Left lung (tissue), 10 donors: ENCODE results near the gene SLC6A17. TPM values are rescaled to one million over a fixed set of nuclear protein-coding genes. Genes with fewer than 3 reads are reported as not detected.
A peak's percentile ranks its signal among the peaks of the same experiment; 100 is the strongest.

Experiments
- ATAC-seq: fragments of 200-7000 bp; cut with Tn5 transposase; one replicate; pipeline ENCODE4 v1.9.1; 2020; ENCODE audit warnings: moderate library complexity
- DNase-seq, 4 donors: peaks; one replicate each; pipeline ENCODE4 v3.0.0-alpha.2; 2013 to 2020
- H3K27ac ChIP-seq, 2 donors: fragments of 200-600 bp; sonication (generic) in 1 of 2; one replicate each; pipeline versions ENCODE4 v1.5.0 to v1.8.0; 2020 to 2021
- H3K27me3 ChIP-seq, 2 donors: fragments of 200-600 bp; sonication (generic) in 1 of 2; one replicate each; pipeline versions ENCODE4 v1.5.0 to v1.8.0; 2020 to 2021
- H3K36me3 ChIP-seq, 2 donors: fragments of 200-600 bp; sonication (generic) in 1 of 2; one replicate each; pipeline versions ENCODE4 v1.5.0 to v1.8.0; 2020 to 2021
- H3K4me1 ChIP-seq, 2 donors: fragments of 200-600 bp; one replicate each; pipeline ENCODE4 v1.8.0; 2021
- H3K4me3 ChIP-seq, 2 donors: fragments of 200-600 bp; sonication (generic) in 1 of 2; one replicate each; pipeline versions ENCODE4 v1.5.0 to v1.8.0; 2020 to 2021; ENCODE audit warnings: mild to moderate bottlenecking in 1 of 2
- H3K9me3 ChIP-seq, 2 donors: fragments of 200-600 bp; sonication (generic) in 1 of 2; one replicate each; pipeline versions ENCODE4 v1.5.0 to v1.8.0; 2020 to 2021
- intact Hi-C, 2 donors: fragments of 100-400 bp; cut with DNase I; formaldehyde crosslinking; loops; one replicate each; pipeline versions ENCODE4 v1.11.2 to v1.14.2; 2022
- polyA plus RNA-seq, 6 donors: library from polyadenylated mRNA; unstranded; fragments of 120-200 nt; gene quantifications; one replicate each; pipeline ENCODE4 v1.2.1, GENCODE V29; 2013; ENCODE audit not compliant: insufficient read length in 6 of 6
- total RNA-seq, 2 donors: library from RNA; stranded (reverse); fragmentation: NEBNext Ultra II Directional; extraction: Animal tissue kit (Norgen Biotek cat#: 25700); gene quantifications; one replicate each; pipeline ENCODE4 v1.2.1, GENCODE V29; 2021
- TF ChIP-seq, protein P1 (sequence below), 2 donors: fragments of 200-600 bp; sonication (generic) in 1 of 2; IDR thresholded peaks; one replicate each; pipeline versions ENCODE4 v1.5.0 to v1.8.0; 2021; ENCODE audit warnings: antibody characterized with exemption in 2 of 2
- donor health status: DM: no; HTN: yes; CAD: no.
- donor health status: DM: no; HTN: no; CAD: no.

SLC6A17 gene
- total and polyA plus RNA-seq, 8 donors = 0.03 to 0.13 (median 0.04) TPM; not detected in 1

- Histone ChIP-seq H3K4me3 (peak overlapping the region; percentile 65 to 79), H3K36me3 (no peaks in the 10 kb centered on the region), H3K27ac (no peak overlapping the region), H3K4me1 (peaks cover 8 to 39% of the 10 kb centered on the region in 2 donors), H3K27me3 (peaks cover 12 to 30% of the 10 kb centered on the region in 2 donors), H3K9me3 (no peaks in the 10 kb centered on the region)
- TF ChIP-seq, protein P1, sequence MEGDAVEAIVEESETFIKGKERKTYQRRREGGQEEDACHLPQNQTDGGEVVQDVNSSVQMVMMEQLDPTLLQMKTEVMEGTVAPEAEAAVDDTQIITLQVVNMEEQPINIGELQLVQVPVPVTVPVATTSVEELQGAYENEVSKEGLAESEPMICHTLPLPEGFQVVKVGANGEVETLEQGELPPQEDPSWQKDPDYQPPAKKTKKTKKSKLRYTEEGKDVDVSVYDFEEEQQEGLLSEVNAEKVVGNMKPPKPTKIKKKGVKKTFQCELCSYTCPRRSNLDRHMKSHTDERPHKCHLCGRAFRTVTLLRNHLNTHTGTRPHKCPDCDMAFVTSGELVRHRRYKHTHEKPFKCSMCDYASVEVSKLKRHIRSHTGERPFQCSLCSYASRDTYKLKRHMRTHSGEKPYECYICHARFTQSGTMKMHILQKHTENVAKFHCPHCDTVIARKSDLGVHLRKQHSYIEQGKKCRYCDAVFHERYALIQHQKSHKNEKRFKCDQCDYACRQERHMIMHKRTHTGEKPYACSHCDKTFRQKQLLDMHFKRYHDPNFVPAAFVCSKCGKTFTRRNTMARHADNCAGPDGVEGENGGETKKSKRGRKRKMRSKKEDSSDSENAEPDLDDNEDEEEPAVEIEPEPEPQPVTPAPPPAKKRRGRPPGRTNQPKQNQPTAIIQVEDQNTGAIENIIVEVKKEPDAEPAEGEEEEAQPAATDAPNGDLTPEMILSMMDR (IDR thresholded peaks at IDR 0.05) = no peak
- intact Hi-C loops = no loop called here
- no peak for ATAC-seq
- peak in 1 of 4 donors; percentile 40 for DNase-seq
Observed at GRCh38 chr1:110212169-110213142, 62.2 kb downstream of the SLC6A17 start.

GRCh38 chr1:110213143-110213540 lies 62.8 kb downstream of the SLC6A17 start:
- no peak for DNase-seq
- TF ChIP-seq, protein P1 (IDR thresholded peaks at IDR 0.05) = no peak
- ATAC-seq = no peak
- H3K4me3 ChIP-seq = no peak overlapping the region
- no peaks in the 10 kb centered on the region for H3K9me3 ChIP-seq
- peaks cover 12 to 30% of the 10 kb centered on the region in 2 donors for H3K27me3 ChIP-seq
- intact Hi-C loops = no loop called here
- H3K4me1 ChIP-seq = peaks cover 8 to 39% of the 10 kb centered on the region in 2 donors
- H3K27ac ChIP-seq = no peak overlapping the region
- H3K36me3 ChIP-seq = no peaks in the 10 kb centered on the region

- Histone ChIP-seq H3K4me3 (no peak overlapping the region), H3K27me3 (peaks cover 12 to 30% of the 10 kb centered on the region in 2 donors), H3K4me1 (peaks cover 8 to 32% of the 10 kb centered on the region in 2 donors), H3K36me3 (no peaks in the 10 kb centered on the region), H3K9me3 (no peaks in the 10 kb centered on the region), H3K27ac (no peak overlapping the region)
- TF ChIP-seq, protein P1 (IDR thresholded peaks at IDR 0.05) = no peak
- ATAC-seq (no peak), DNase-seq (peak in 1 of 4 donors; percentile 18)
- intact Hi-C loops = no loop called here
Observed at GRCh38 chr1:110214454-110215404, 64.4 kb downstream of the SLC6A17 start.

- H3K36me3 ChIP-seq = no peaks in the 10 kb centered on the region
- ATAC-seq = no peak
- no peak overlapping the region for H3K4me3 ChIP-seq
- peaks cover 8 to 31% of the 10 kb centered on the region in 2 donors for H3K4me1 ChIP-seq
- no peaks in the 10 kb centered on the region for H3K9me3 ChIP-seq
- H3K27me3 ChIP-seq = peaks cover 10 to 26% of the 10 kb centered on the region in 2 donors
- H3K27ac ChIP-seq = no peak overlapping the region
- TF ChIP-seq, protein P1 (IDR thresholded peaks at IDR 0.05) = no peak
- no peak for DNase-seq
- intact Hi-C loops = no loop called here
Observed at GRCh38 chr1:110215621-110216515, 65.6 kb downstream of the SLC6A17 start.
